GM23338 (cell line): ENCODE results near the gene MYCBP2. TPM values are rescaled to one million over a fixed set of nuclear protein-coding genes. Genes with fewer than 3 reads are reported as not detected.

Source experiments
- ATAC-seq: fragments of 200-7000 bp; cut with Tn5 transposase; 3 replicates; pipeline ENCODE4 v1.9.1; 2020
- DNase-seq: peaks from one replicate; pipeline ENCODE4 v3.0.0-alpha.2; 2015; ENCODE audit warnings: low spot score
- H2AFZ ChIP-seq: fragments of 200-600 bp; sonication (generic); 2 replicates; pipeline ENCODE4 v1.8.0; 2016; ENCODE audit warnings: antibody characterized with exemption, mild to moderate bottlenecking, moderate library complexity
- H3F3A ChIP-seq: fragments of 200-600 bp; sonication (generic); replicated peaks from 2 replicates; pipeline ENCODE4 v1.8.0; 2017; ENCODE audit warnings: antibody characterized with exemption, mixed run types, low read depth
- H3K27ac ChIP-seq: fragments of 200-600 bp; sonication (generic); 2 replicates; pipeline ENCODE4 v1.6.1; 2016; ENCODE audit warnings: low read depth
- H3K27me3 ChIP-seq: fragments of 200-600 bp; sonication (generic); 2 replicates; pipeline ENCODE4 v1.8.0; 2016; ENCODE audit warnings: mild to moderate bottlenecking, mixed run types, moderate library complexity; ENCODE audit not compliant: insufficient read depth
- H3K36me3 ChIP-seq: fragments of 200-600 bp; sonication (generic); 2 replicates; pipeline ENCODE4 v1.8.0; 2016; ENCODE audit warnings: mild to moderate bottlenecking; ENCODE audit not compliant: insufficient read depth
- H3K4me1 ChIP-seq: fragments of 200-600 bp; sonication (generic); 2 replicates; pipeline ENCODE4 v1.8.0; 2016; ENCODE audit warnings: mild to moderate bottlenecking, moderate library complexity; ENCODE audit not compliant: insufficient read depth
- H3K4me2 ChIP-seq: fragments of 200-600 bp; sonication (generic); 2 replicates; pipeline ENCODE4 v1.7.1; 2017; ENCODE audit warnings: mixed run types
- H3K4me3 ChIP-seq: fragments of 200-600 bp; sonication (generic); 2 replicates; pipeline ENCODE4 v1.6.1; 2016; ENCODE audit warnings: mixed run types
- H3K79me2 ChIP-seq: fragments of 200-600 bp; sonication (generic); replicated peaks from 2 replicates; pipeline ENCODE4 v1.8.0; 2017; ENCODE audit warnings: mild to moderate bottlenecking; ENCODE audit not compliant: insufficient read depth
- H3K9me2 ChIP-seq: fragments of 200-600 bp; sonication (generic); 2 replicates; pipeline ENCODE4 v1.8.0; 2017; ENCODE audit not compliant: insufficient read depth
- H4K20me1 ChIP-seq: fragments of 200-600 bp; sonication (generic); replicated peaks from 2 replicates; pipeline ENCODE4 v1.8.0; 2017; ENCODE audit warnings: mild to moderate bottlenecking; ENCODE audit not compliant: insufficient read depth
- H3K27ac Mint-ChIP-seq: 2 replicates; pipeline ENCODE4 v1.8.0; 2020; ENCODE audit warnings: inconsistent platforms, mild to moderate bottlenecking, moderate library complexity, mixed read lengths
- H3K27me3 Mint-ChIP-seq: 3 replicates; pipeline ENCODE4 v1.8.0; 2022; ENCODE audit warnings: low read depth, mild to moderate bottlenecking, moderate library complexity, mixed read lengths, inconsistent platforms; ENCODE audit not compliant: insufficient read depth, poor library complexity
- H3K36me3 Mint-ChIP-seq: 3 replicates; pipeline ENCODE4 v1.8.0; 2021; ENCODE audit warnings: low read depth, mild to moderate bottlenecking, inconsistent platforms, moderate library complexity, mixed read lengths
- H3K4me1 Mint-ChIP-seq: 3 replicates; pipeline ENCODE4 v1.8.0; 2020; ENCODE audit warnings: mild to moderate bottlenecking, inconsistent platforms, mixed read lengths
- H3K4me3 Mint-ChIP-seq: 3 replicates; pipeline ENCODE4 v1.8.0; 2021; ENCODE audit warnings: moderate library complexity, mild to moderate bottlenecking, inconsistent platforms, mixed read lengths
- H3K9me3 Mint-ChIP-seq: 3 replicates; pipeline ENCODE4 v1.8.0; 2020; ENCODE audit warnings: moderate library complexity, mild to moderate bottlenecking, inconsistent platforms, mixed read lengths
- CREB1 ChIP-seq: fragments of 250-450 bp; sonication (Bioruptor Pico); IDR thresholded peaks from 2 replicates; pipeline ENCODE4 v1.5.0; 2020; ENCODE audit warnings: low read depth, mild to moderate bottlenecking, moderate library complexity
- CTCF ChIP-seq, 2 experiments: fragments of 200-600 bp in 1 of 2; sonication (generic) in 1 of 2; conservative IDR thresholded peaks; 2 replicates each; pipeline versions ENCODE4 v1.5.1 to v1.6.1; 2016 to 2017; ENCODE audit warnings: antibody characterized with exemption in 2 of 2, low read depth in 2 of 2, mild to moderate bottlenecking in 2 of 2, moderate library complexity in 1 of 2
- ETS1 ChIP-seq: IDR thresholded peaks from 2 replicates; pipeline ENCODE4 v1.6.1; 2016; ENCODE audit warnings: antibody characterized with exemption
- EZH2 ChIP-seq: fragments of 200-600 bp; sonication (generic); IDR thresholded peaks from one replicate; pipeline ENCODE4 v1.8.0; 2017; ENCODE audit warnings: antibody characterized with exemption, mild to moderate bottlenecking, low read depth; ENCODE audit not compliant: unreplicated experiment
- EZH2phosphoT487 ChIP-seq: fragments of 200-600 bp; sonication (generic); IDR thresholded peaks from one replicate; pipeline ENCODE4 v1.8.1; 2018; ENCODE audit warnings: antibody characterized with exemption; ENCODE audit not compliant: unreplicated experiment
- JUNB ChIP-seq: IDR thresholded peaks from one replicate; pipeline ENCODE4 v1.6.1; 2016; ENCODE audit warnings: antibody characterized with exemption; ENCODE audit not compliant: unreplicated experiment
- POLR2AphosphoS5 ChIP-seq: IDR thresholded peaks from 2 replicates; pipeline ENCODE4 v1.6.1; 2016; ENCODE audit warnings: antibody characterized with exemption, low read depth
- REST ChIP-seq: IDR thresholded peaks from one replicate; pipeline ENCODE4 v1.6.1; 2018; ENCODE audit warnings: antibody characterized with exemption; ENCODE audit not compliant: unreplicated experiment
- STAT1 ChIP-seq: IDR thresholded peaks from one replicate; pipeline ENCODE4 v1.6.1; 2016; ENCODE audit warnings: antibody characterized with exemption; ENCODE audit not compliant: unreplicated experiment
- ZNF114 ChIP-seq: fragments of 250-450 bp; sonication (Bioruptor Pico); IDR thresholded peaks from 2 replicates; pipeline ENCODE4 v1.5.0; 2020; ENCODE audit warnings: mild to moderate bottlenecking, moderate library complexity
- ZNF331 ChIP-seq: fragments of 250-450 bp; sonication (Bioruptor Pico); IDR thresholded peaks from 2 replicates; pipeline ENCODE4 v1.5.0; 2020; ENCODE audit warnings: low read depth, mild to moderate bottlenecking, moderate library complexity
- long read RNA-seq: library from polyadenylated mRNA; unstranded; transcript quantifications from one replicate; pipeline ENCODE4 v2.0.0, GENCODE V29; 2020; ENCODE audit not compliant: unreplicated experiment
- polyA plus RNA-seq: library from polyadenylated mRNA; unstranded; fragments of >200 nt; fragmentation: Nextera tagmentation; extraction: Ambion mirVana; gene quantifications from 2 replicates; pipeline ENCODE4 v1.2.1, GENCODE V29; 2016
- total RNA-seq: library from RNA; depleted of rRNA; stranded (reverse); fragments of >200 nt; shearing (Covaris generic); gene quantifications from 2 replicates; pipeline ENCODE4 v1.2.3, GENCODE V29; 2014; rRNA removed

Gene MYCBP2, protein sequence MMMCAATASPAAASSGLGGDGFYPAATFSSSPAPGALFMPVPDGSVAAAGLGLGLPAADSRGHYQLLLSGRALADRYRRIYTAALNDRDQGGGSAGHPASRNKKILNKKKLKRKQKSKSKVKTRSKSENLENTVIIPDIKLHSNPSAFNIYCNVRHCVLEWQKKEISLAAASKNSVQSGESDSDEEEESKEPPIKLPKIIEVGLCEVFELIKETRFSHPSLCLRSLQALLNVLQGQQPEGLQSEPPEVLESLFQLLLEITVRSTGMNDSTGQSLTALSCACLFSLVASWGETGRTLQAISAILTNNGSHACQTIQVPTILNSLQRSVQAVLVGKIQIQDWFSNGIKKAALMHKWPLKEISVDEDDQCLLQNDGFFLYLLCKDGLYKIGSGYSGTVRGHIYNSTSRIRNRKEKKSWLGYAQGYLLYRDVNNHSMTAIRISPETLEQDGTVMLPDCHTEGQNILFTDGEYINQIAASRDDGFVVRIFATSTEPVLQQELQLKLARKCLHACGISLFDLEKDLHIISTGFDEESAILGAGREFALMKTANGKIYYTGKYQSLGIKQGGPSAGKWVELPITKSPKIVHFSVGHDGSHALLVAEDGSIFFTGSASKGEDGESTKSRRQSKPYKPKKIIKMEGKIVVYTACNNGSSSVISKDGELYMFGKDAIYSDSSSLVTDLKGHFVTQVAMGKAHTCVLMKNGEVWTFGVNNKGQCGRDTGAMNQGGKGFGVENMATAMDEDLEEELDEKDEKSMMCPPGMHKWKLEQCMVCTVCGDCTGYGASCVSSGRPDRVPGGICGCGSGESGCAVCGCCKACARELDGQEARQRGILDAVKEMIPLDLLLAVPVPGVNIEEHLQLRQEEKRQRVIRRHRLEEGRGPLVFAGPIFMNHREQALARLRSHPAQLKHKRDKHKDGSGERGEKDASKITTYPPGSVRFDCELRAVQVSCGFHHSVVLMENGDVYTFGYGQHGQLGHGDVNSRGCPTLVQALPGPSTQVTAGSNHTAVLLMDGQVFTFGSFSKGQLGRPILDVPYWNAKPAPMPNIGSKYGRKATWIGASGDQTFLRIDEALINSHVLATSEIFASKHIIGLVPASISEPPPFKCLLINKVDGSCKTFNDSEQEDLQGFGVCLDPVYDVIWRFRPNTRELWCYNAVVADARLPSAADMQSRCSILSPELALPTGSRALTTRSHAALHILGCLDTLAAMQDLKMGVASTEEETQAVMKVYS (N-terminal part only)
- total RNA-seq (77.2 and 78.0 TPM in 2 replicates), polyA plus RNA-seq (38.5 and 54.6 TPM in 2 replicates)
- long read RNA-seq, partial matches to known transcripts = 1 of 2 reads
- long read RNA-seq, other reads (novel, unspliced or antisense) = 1 of 2 reads

DNA sequence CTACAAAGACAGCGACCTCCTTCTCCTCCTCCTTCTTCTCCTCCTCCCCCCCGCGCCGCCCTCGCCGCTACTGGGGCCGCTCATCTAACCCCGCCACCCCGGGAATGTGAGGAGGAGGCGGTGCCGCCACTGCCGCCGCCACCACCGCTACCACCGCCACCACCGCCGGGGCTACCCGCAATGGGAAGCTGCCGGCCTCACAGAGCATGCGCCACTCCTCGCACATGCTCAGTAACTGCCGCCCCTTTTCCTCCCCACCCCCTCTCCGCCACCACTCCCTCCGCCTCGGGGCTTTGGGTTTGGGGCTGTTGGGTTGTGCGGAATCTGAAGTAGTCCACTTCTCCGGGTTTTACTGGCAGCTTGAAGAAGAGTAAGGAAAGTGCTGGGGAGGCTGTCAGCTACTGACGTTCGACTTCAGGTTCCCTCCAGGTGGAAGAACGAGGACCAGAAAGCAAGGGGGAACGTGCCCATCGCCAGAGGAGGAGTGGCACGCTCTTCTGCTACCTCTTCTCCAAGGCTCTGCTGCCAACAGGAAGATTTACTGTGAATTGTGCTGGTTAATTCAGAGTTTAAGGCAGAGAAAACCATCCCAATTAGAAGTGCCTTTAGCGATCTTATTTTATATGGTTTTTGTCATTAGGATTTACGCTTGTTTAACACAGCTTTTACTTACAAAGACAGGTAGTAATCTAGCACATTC, at the start of gene MYCBP2:
Gene MYCBP2, minus strand, starts transcription at position 190 of the 700 bp plus-strand sequence. CDS start 319 bp downstream, outside the sequence.
- peak; percentile 76 for ATAC-seq
- no peaks in the 10 kb centered on the region for H3K36me3 ChIP-seq
- TF ChIP-seq ZNF114 (no peak), POLR2AphosphoS5 (peak; percentile 95), CREB1 (CRISPR knock-in tag) (peak; percentile 75)
- no peaks in the 10 kb centered on the region for H3K9me2 ChIP-seq
- Mint-ChIP-seq H3K27me3 (peaks cover 18% of the 10 kb centered on the region), H3K4me3 (peak within 1 kb of the TSS; percentile 92), H3K9me3 (no peaks in the 10 kb centered on the region; the same call in 2 of the 3 replicates), H3K4me1 (peaks cover 47% of the 10 kb centered on the region), H3K36me3 (no peaks in the 10 kb centered on the region), H3K27ac (no peak within 1 kb of the TSS; the same call in none of the 2 replicates)
- peak within 1 kb of the TSS; percentile 80 for H3K4me3 ChIP-seq
- peak; percentile 99 for DNase-seq
- H3K27me3 ChIP-seq = peaks cover 21% of the 10 kb centered on the region
- peaks cover 35% of the 10 kb centered on the region for H3K4me1 ChIP-seq
- H4K20me1 ChIP-seq = peaks cover 18% of the 10 kb centered on the region; the same call in 1 of the 2 replicates
- peak within 1 kb of the TSS; percentile 90 for H3K4me2 ChIP-seq
- H3K79me2 ChIP-seq = peaks cover 43% of the 10 kb centered on the region
- H3F3A ChIP-seq = 0 out of 2 replicates have a peak, but pooled peaks cover 3% of the 10 kb centered on the region
- no peak within 1 kb of the TSS for H3K27ac ChIP-seq
- H2AFZ ChIP-seq = peak within 1 kb of the TSS; percentile 67; the same call in 1 of the 2 replicates

- DNase-seq (no peak), ATAC-seq (no peak)
- Histone ChIP-seq H3K9me2 (no peaks in the 10 kb centered on the region), H3K27me3 (no peaks in the 10 kb centered on the region), H3K4me1 (peaks cover 32% of the 10 kb centered on the region), H4K20me1 (no peaks in the 10 kb centered on the region), H3K79me2 (no peaks in the 10 kb centered on the region), H3K27ac (no peak overlapping the region), H3F3A (no peaks in the 10 kb centered on the region), H3K36me3 (no peaks in the 10 kb centered on the region), H2AFZ (no peak overlapping the region), H3K4me3 (no peak overlapping the region), H3K4me2 (no peak overlapping the region)
- H3K27me3 Mint-ChIP-seq = no peaks in the 10 kb centered on the region
- TF ChIP-seq CREB1 (CRISPR knock-in tag) (no peak), JUNB (no peak), ZNF331 (CRISPR knock-in tag) (no peak), CTCF (conservative IDR thresholded peaks at IDR 0.05; ENCODE audit: low read depth in 2 of 2) (no peak), EZH2phosphoT487 (no peak), ETS1 (no peak), EZH2 (no peak), ZNF114 (no peak), STAT1 (no peak), REST (no peak)
- no peaks in the 10 kb centered on the region for H3K36me3 Mint-ChIP-seq
- H3K27ac Mint-ChIP-seq = no peak overlapping the region
- H3K4me1 Mint-ChIP-seq = peaks cover 26% of the 10 kb centered on the region
- H3K9me3 Mint-ChIP-seq = no peaks in the 10 kb centered on the region; the same call in 2 of the 3 replicates
- no peak overlapping the region for H3K4me3 Mint-ChIP-seq
Observed at GRCh38 chr13:77375560-77376108, 48.7 kb upstream of the MYCBP2 start.
